HUDEP-2 (cell line): ENCODE measurements around the gene EME1.

ENCODE experiments used
- DNase-seq, 76 experiments: peaks; one replicate each; lab custom pipeline; 2025; ENCODE audit not compliant: unreplicated experiment in 76 of 76; lab: John Stamatoyannopoulos, UW

EME1 gene

GRCh38 chr17:50347117-50347893, 25.7 kb upstream of the EME1 start:
- no peak for DNase-seq

GRCh38 chr17:50347894-50348291, 25.1 kb upstream of the EME1 start:
- no peak for DNase-seq

GRCh38 chr17:50348522-50349242, 24.3 kb upstream of the EME1 start:
- no peak for DNase-seq

- DNase-seq: no peak
Observed at GRCh38 chr17:50349243-50349600, 23.8 kb upstream of the EME1 start.

GRCh38 chr17:50350733-50351132, 22.3 kb upstream of the EME1 start:
- no peak for DNase-seq

- no peak for DNase-seq
Observed at GRCh38 chr17:50352072-50352692, 20.8 kb upstream of the EME1 start.

GRCh38 chr17:50352693-50353599, 20.1 kb upstream of the EME1 start:
- DNase-seq: no peak

- no peak for DNase-seq
Observed at GRCh38 chr17:50353600-50354195, 19.3 kb upstream of the EME1 start.

- DNase-seq: no peak
Observed at GRCh38 chr17:50354198-50354597, 18.8 kb upstream of the EME1 start.

GRCh38 chr17:50354776-50355175, 18.3 kb upstream of the EME1 start:
- DNase-seq: no peak

GRCh38 chr17:50355336-50355700, 17.7 kb upstream of the EME1 start:
- no peak for DNase-seq

- DNase-seq: no peak
Observed at GRCh38 chr17:50355701-50356341, 17.2 kb upstream of the EME1 start.

- no peak for DNase-seq
Observed at GRCh38 chr17:50356418-50356817, 16.6 kb upstream of the EME1 start.

GRCh38 chr17:50356892-50357510, 16.0 kb upstream of the EME1 start:
- DNase-seq: no peak

- DNase-seq: no peak
Observed at GRCh38 chr17:50358177-50358576, 14.9 kb upstream of the EME1 start.

- DNase-seq: no peak
Observed at GRCh38 chr17:50359005-50359699, 13.9 kb upstream of the EME1 start.

GRCh38 chr17:50359998-50360461, 13.0 kb upstream of the EME1 start:
- no peak for DNase-seq

- DNase-seq: no peak
Observed at GRCh38 chr17:50360486-50361115, 12.4 kb upstream of the EME1 start.
